Measurements from ENCODE around the gene VAPB.

VAPB gene

GRCh38 chr20:58377766-58378401, 11.1 kb upstream of the VAPB start:
- TF ChIP-seq, protein P1, sequence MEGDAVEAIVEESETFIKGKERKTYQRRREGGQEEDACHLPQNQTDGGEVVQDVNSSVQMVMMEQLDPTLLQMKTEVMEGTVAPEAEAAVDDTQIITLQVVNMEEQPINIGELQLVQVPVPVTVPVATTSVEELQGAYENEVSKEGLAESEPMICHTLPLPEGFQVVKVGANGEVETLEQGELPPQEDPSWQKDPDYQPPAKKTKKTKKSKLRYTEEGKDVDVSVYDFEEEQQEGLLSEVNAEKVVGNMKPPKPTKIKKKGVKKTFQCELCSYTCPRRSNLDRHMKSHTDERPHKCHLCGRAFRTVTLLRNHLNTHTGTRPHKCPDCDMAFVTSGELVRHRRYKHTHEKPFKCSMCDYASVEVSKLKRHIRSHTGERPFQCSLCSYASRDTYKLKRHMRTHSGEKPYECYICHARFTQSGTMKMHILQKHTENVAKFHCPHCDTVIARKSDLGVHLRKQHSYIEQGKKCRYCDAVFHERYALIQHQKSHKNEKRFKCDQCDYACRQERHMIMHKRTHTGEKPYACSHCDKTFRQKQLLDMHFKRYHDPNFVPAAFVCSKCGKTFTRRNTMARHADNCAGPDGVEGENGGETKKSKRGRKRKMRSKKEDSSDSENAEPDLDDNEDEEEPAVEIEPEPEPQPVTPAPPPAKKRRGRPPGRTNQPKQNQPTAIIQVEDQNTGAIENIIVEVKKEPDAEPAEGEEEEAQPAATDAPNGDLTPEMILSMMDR (IDR thresholded peaks at IDR 0.05; ENCODE audit: insufficient read depth, low read depth, low read length, missing control alignments), result no peak
- no peak for DNase-seq (ENCODE audit: low read depth)
- no peak overlapping the region for H3K4me3 ChIP-seq (ENCODE audit: low read length)

DNA sequence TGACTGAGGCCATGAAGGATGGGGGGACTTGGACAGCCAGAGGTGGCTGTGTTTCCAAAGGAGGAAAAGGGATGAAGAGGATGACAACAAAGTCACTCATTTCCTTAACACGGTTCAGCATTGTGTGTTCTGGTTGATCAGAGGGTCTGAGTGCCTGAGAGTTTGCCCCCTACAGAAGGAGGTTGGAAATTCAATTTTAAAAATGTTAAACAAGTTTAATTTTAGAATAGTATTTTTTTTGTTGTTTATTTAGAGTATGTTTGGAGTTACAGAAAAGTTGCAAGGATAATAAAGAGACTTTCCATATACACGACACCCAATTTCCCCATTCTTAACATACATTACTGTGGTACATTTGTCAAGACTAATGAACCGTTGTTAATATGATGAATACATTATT, 10.3 kb upstream of the VAPB start:
- no peak overlapping the region for H3K4me3 ChIP-seq (ENCODE audit: low read length)
- TF ChIP-seq, protein P1 (IDR thresholded peaks at IDR 0.05; ENCODE audit: insufficient read depth, low read depth, low read length, missing control alignments), result no peak
- DNase-seq (ENCODE audit: low read depth), result no peak

DNA sequence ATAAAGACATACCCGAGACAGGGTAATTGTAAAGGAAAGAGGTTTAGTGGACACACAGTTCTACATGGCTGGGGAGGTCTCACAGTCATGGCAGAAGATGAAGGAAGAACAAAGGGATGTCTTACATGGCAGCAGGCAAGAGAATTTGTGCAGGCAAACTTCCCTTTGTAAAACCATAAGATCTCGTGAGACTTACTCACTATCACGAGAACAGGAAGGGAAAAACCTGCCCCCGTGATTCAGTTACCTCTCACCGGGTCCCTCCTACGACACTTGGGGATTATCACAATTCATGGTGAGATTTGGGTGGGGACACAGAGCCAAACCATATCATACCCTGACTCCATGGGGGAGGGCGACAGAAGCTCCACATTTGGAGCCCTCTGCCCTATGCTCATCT, 7.4 kb upstream of the VAPB start:
- DNase-seq (ENCODE audit: low read depth), result no peak
- TF ChIP-seq, protein P1 (IDR thresholded peaks at IDR 0.05; ENCODE audit: insufficient read depth, low read depth, low read length, missing control alignments), result no peak

DNA sequence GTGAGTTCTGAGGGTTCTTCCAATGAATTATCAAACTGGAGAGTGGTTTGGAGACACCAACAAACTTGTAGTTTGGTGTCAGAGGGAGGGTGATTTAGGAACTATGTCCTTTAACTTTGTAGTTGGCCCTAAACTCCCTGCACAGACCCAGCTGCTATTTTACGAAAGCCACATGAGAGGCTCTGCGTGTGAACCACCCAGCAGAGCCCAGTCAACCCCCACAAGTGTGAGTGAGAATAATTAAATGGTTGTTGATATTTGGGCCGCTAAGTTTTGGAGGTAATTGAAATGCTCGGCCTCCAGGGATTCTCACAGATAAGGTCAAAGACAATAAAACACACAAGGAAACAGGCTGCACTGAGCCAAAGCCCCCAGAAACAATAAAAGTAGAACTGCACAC, 6.9 kb upstream of the VAPB start:
- TF ChIP-seq, protein P1 (IDR thresholded peaks at IDR 0.05; ENCODE audit: insufficient read depth, low read depth, low read length, missing control alignments), result no peak
- DNase-seq (ENCODE audit: low read depth), result no peak
- no peak overlapping the region for H3K4me3 ChIP-seq (ENCODE audit: low read length)

More for the DNA sequence above, 7.4 kb upstream of the VAPB start:
- H3K4me3 ChIP-seq (ENCODE audit: low read length), result no peak overlapping the region

- TF ChIP-seq, protein P1 (IDR thresholded peaks at IDR 0.05; ENCODE audit: insufficient read depth, low read depth, low read length, missing control alignments), result no peak
- H3K4me3 ChIP-seq (ENCODE audit: low read length), result no peak overlapping the region
- no peak for DNase-seq (ENCODE audit: low read depth)
These were observed 4.2 kb upstream of the VAPB start for GRCh38 chr20:58384821-58385220.

DNA sequence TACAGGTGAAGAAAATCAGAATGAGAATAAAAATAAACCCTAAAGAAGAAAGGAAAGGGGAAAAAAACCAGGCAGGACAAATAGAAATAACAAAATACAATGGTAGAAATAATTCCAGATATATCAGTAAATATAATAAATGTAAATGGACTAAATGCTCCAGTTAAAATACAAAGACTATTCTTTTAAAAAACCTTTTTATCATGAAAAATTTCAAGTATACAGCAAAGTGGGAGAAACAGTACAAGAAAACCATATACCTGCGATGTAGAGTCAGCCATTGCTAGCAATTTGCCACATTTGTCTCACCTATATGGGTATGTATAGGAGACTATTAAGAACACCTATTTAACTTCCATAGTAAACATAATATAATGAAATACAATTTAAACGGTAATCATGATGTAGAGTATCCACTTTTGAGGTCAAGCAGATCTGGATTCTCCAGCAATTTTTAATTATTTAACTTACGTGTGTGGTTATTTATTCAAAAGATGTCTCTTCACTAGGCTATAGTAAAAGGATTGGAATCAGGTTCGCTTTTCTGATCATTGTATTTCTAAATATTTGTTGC, 914 bp upstream of the VAPB start:
- TF ChIP-seq, protein P1 (IDR thresholded peaks at IDR 0.05; ENCODE audit: insufficient read depth, low read depth, low read length, missing control alignments), result no peak
- no peak for DNase-seq (ENCODE audit: low read depth)
- peak overlapping the region; percentile 50 for H3K4me3 ChIP-seq (ENCODE audit: low read length)

All from epithelial cell of esophagus (primary cell).